ENCODE results near the gene HOXA5. TPM values are rescaled to one million over a fixed set of nuclear protein-coding genes. Genes with fewer than 3 reads are reported as not detected.

Gene HOXA5
- total and polyA plus RNA-seq, 5 donors from 2014 or later, result not detected

DNA sequence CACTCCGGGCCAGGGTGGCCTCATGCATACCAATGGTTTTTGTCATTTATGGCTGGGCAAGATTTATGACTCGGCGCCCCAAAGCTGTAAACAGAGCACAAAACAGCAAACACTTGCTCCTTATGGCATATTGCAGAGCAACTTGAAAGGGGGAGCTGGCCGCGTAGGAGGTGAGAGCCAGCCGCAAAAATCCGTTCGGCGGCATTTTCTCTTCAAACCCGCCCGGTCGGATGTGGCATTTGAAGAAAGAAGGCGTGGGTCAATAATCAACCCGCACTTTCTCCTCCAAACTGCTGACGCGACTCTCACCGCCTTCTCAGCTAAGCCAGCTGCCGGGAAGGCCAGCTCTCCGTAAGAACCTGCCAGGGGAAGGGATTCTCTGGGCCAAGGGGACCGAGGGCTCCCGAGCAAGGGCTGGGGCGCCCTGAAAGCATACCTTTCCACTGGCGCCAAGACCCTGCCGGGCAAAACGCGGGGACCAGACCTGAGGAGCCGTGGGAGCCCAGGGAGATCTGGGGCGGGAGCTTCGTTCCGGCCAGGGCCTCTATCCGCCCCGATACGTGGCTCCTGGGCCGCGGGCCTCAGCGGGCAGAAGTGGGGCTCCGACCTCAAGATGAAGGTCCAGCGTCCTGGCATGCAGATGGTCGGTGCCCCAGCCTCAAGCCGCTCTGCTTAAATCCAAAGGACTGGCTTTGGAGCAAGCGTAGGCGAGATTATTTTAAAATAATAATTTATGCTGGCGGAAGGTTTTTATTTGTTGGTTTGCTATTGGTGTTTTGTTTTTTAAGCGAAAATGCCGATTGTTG, 28.1 kb downstream of the HOXA5 start:
- Mint-ChIP-seq H3K27me3 (peaks cover 24% of the 10 kb centered on the region), H3K36me3 (no peaks in the 10 kb centered on the region), H3K9me3 (no peaks in the 10 kb centered on the region), H3K4me1 (no peaks in the 10 kb centered on the region), H3K4me3 (no peak overlapping the region), H3K27ac (no peak overlapping the region)
- Histone ChIP-seq H3K27me3 (ENCODE audit: control insufficient read depth, insufficient read depth, low read length) (no peaks in the 10 kb centered on the region), H3K4me1 (ENCODE audit: control insufficient read depth, insufficient read depth, low read length, poor library complexity, severe bottlenecking) (no peaks in the 10 kb centered on the region), H3K36me3 (ENCODE audit: control insufficient read depth, insufficient read depth, low read length) (no peaks in the 10 kb centered on the region), H3K27ac (ENCODE audit: insufficient read depth, low read length, poor library complexity, severe bottlenecking) (no peak overlapping the region), H3K4me3 (ENCODE audit: low read depth, low read length) (no peak overlapping the region), H3K9me3 (ENCODE audit: control insufficient read depth in 2 of 2, low read length in 2 of 2) (no peaks in the 10 kb centered on the region)
- DNase-seq, result no peak
- ATAC-seq (ENCODE audit: low read depth in 2 of 2), result no peak

DNA sequence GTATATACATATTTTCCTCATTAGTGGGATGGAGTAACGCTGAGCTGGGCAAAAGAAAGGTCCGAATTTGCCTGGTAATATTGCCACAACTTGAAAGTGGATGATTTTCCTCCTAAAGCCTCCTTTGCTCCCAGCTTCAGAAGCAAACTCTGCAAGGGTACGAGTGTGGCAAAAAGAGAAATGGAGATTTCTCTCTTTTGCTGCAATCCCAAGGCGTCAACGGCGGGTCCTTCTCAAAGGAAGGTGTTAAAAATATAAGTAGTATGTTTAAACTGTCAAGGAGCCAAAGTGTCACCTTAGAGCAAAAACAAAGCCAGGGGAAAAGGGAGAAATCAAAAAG, 28.6 kb downstream of the HOXA5 start:
- H3K4me3 Mint-ChIP-seq, result no peak overlapping the region
- no peaks in the 10 kb centered on the region for H3K36me3 Mint-ChIP-seq
- H3K27me3 Mint-ChIP-seq, result peaks cover 26% of the 10 kb centered on the region
- DNase-seq, result no peak
- H3K9me3 Mint-ChIP-seq, result no peaks in the 10 kb centered on the region
- no peak for ATAC-seq (ENCODE audit: low read depth in 2 of 2)
- Histone ChIP-seq H3K4me3 (ENCODE audit: low read depth, low read length) (no peak overlapping the region), H3K36me3 (ENCODE audit: control insufficient read depth, insufficient read depth, low read length) (no peaks in the 10 kb centered on the region), H3K4me1 (ENCODE audit: control insufficient read depth, insufficient read depth, low read length, poor library complexity, severe bottlenecking) (no peaks in the 10 kb centered on the region), H3K27ac (ENCODE audit: insufficient read depth, low read length, poor library complexity, severe bottlenecking) (no peak overlapping the region), H3K9me3 (ENCODE audit: control insufficient read depth in 2 of 2, low read length in 2 of 2) (no peaks in the 10 kb centered on the region), H3K27me3 (ENCODE audit: control insufficient read depth, insufficient read depth, low read length) (no peaks in the 10 kb centered on the region)
- no peaks in the 10 kb centered on the region for H3K4me1 Mint-ChIP-seq
- H3K27ac Mint-ChIP-seq, result no peak overlapping the region

GRCh38 chr7:27113991-27114769, 29.3 kb downstream of the HOXA5 start:
- Mint-ChIP-seq H3K4me1 (no peaks in the 10 kb centered on the region), H3K27me3 (peaks cover 27% of the 10 kb centered on the region), H3K4me3 (no peak overlapping the region), H3K27ac (no peak overlapping the region), H3K9me3 (no peaks in the 10 kb centered on the region), H3K36me3 (no peaks in the 10 kb centered on the region)
- Histone ChIP-seq H3K36me3 (ENCODE audit: control insufficient read depth, insufficient read depth, low read length) (no peaks in the 10 kb centered on the region), H3K4me3 (ENCODE audit: low read depth, low read length) (no peak overlapping the region), H3K4me1 (ENCODE audit: control insufficient read depth, insufficient read depth, low read length, poor library complexity, severe bottlenecking) (no peaks in the 10 kb centered on the region), H3K27me3 (ENCODE audit: control insufficient read depth, insufficient read depth, low read length) (no peaks in the 10 kb centered on the region), H3K27ac (ENCODE audit: insufficient read depth, low read length, poor library complexity, severe bottlenecking) (no peak overlapping the region), H3K9me3 (ENCODE audit: control insufficient read depth in 2 of 2, low read length in 2 of 2) (no peaks in the 10 kb centered on the region)
- no peak for DNase-seq
- no peak for ATAC-seq (ENCODE audit: low read depth in 2 of 2)

DNA sequence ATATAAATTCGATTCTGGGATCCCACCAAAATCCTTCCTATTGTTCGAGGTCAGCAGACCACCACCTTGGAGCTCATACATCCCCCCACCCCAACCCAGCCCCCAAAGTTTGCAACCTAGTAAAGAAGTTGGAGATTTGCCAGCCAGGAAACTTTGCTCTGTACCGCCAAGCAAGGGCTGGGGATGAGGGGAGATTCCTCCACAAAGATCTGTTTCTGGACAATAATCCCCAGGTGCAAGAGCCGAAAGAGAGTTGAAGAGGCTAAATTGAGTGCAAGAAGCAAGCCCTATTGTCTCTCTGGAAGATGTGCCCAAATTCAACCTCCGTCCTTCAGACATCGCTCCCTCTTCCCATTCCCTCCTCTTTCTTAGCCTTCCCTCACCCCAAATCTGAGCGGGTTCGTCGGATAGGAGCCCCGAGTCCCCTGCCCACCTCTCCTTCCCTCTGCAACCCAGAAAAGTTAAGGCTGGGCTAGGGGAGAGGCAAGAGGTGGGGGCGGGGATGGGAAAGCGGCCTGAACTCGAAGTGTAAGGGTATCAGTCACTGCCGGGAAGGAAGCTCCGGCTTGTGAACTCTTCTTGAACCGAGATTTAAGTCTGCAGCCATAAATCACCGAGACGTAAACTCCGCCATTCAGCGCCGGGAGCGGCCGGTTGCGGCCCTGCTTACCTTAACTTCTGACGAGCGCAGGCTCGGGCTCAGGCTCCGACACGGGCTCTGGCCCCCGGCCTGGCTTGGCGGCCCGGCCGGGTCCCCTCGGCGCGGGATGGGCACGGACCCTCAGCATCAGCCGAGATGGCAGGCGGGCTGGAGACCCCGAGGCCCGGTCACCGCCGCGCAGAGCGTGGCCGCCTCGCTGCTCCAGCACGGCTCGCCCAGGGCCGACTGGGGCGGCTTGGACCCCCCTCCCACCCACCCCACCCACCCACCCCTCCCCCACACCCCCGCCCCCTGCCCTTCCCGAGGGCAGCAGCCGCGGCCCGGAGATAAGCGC, 30.2 kb downstream of the HOXA5 start:
- H3K4me1 Mint-ChIP-seq, result no peaks in the 10 kb centered on the region
- no peaks in the 10 kb centered on the region for H3K9me3 ChIP-seq (ENCODE audit: control insufficient read depth in 2 of 2, low read length in 2 of 2)
- H3K36me3 ChIP-seq (ENCODE audit: control insufficient read depth, insufficient read depth, low read length), result no peaks in the 10 kb centered on the region
- H3K4me1 ChIP-seq (ENCODE audit: control insufficient read depth, insufficient read depth, low read length, poor library complexity, severe bottlenecking), result no peaks in the 10 kb centered on the region
- H3K27me3 Mint-ChIP-seq, result peaks cover 21% of the 10 kb centered on the region
- H3K27ac Mint-ChIP-seq, result no peak overlapping the region
- no peak overlapping the region for H3K4me3 Mint-ChIP-seq
- H3K36me3 Mint-ChIP-seq, result no peaks in the 10 kb centered on the region
- no peak for DNase-seq
- no peak overlapping the region for H3K27ac ChIP-seq (ENCODE audit: insufficient read depth, low read length, poor library complexity, severe bottlenecking)
- peaks cover 0 to 2% (median 0%) of the 10 kb centered on the region in 7 donors for H3K9me3 Mint-ChIP-seq
- no peak overlapping the region for H3K4me3 ChIP-seq (ENCODE audit: low read depth, low read length)
- ATAC-seq (ENCODE audit: low read depth in 2 of 2), result no peak
- no peaks in the 10 kb centered on the region for H3K27me3 ChIP-seq (ENCODE audit: control insufficient read depth, insufficient read depth, low read length)

DNA sequence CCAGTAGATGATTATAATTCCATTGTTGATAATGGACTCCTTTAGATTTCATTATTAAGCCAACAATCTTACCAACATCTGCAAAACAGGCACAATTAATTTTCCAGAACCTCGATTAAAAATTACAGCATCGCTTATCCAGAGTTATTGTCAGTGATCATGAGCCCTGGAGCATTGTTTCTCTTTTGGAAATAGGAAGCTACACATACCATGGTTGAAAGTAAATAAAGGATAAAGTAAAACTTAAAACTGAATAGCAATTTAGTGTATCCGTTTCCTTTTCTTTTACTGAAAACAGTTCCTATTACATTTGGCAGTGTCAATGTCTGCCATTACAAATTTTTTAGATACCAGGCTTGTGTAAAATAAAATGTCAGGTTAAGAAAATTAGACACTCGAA, 31.1 kb downstream of the HOXA5 start:
- Histone ChIP-seq H3K4me3 (ENCODE audit: low read depth, low read length) (no peak overlapping the region), H3K4me1 (ENCODE audit: control insufficient read depth, insufficient read depth, low read length, poor library complexity, severe bottlenecking) (no peaks in the 10 kb centered on the region), H3K9me3 (ENCODE audit: control insufficient read depth in 2 of 2, low read length in 2 of 2) (no peaks in the 10 kb centered on the region), H3K27ac (ENCODE audit: insufficient read depth, low read length, poor library complexity, severe bottlenecking) (no peak overlapping the region), H3K27me3 (ENCODE audit: control insufficient read depth, insufficient read depth, low read length) (no peaks in the 10 kb centered on the region), H3K36me3 (ENCODE audit: control insufficient read depth, insufficient read depth, low read length) (no peaks in the 10 kb centered on the region)
- peaks cover 17% of the 10 kb centered on the region for H3K27me3 Mint-ChIP-seq
- DNase-seq, result no peak
- no peaks in the 10 kb centered on the region for H3K4me1 Mint-ChIP-seq
- H3K4me3 Mint-ChIP-seq, result no peak overlapping the region
- no peaks in the 10 kb centered on the region for H3K36me3 Mint-ChIP-seq
- no peak overlapping the region for H3K27ac Mint-ChIP-seq
- H3K9me3 Mint-ChIP-seq, result peaks cover 0 to 2% (median 0%) of the 10 kb centered on the region in 7 donors
- ATAC-seq (ENCODE audit: low read depth in 2 of 2), result no peak

DNA sequence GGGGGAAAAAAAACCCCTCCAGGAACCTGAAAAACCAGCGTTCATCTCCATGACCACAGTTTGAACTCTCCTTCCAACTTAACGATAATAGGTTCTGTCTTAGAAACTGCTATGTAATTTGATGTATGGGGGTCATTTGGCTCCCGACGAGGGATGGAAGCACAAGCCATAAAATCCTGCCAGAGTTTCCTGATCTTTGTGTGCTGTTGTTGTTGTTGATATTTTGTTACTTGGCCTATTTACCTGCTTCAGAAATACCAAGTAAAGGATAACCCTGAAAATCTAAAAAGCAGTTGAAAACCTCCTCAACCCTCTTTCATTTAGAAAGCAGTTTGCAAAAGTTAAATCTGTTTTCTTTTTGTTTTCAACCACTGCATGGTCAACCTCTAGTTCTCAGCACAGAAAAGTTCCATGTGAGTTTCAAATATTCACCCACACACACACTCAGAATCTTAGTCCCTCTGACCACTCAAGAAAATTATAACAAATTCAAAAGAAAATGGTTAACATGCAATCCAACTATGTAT, 31.7 kb downstream of the HOXA5 start:
- H3K27ac ChIP-seq (ENCODE audit: insufficient read depth, low read length, poor library complexity, severe bottlenecking), result no peak overlapping the region
- Mint-ChIP-seq H3K9me3 (peaks cover 0 to 2% (median 0%) of the 10 kb centered on the region in 7 donors), H3K4me3 (no peak overlapping the region), H3K36me3 (no peaks in the 10 kb centered on the region), H3K4me1 (no peaks in the 10 kb centered on the region), H3K27me3 (peaks cover 17% of the 10 kb centered on the region), H3K27ac (no peak overlapping the region)
- no peaks in the 10 kb centered on the region for H3K4me1 ChIP-seq (ENCODE audit: control insufficient read depth, insufficient read depth, low read length, poor library complexity, severe bottlenecking)
- no peaks in the 10 kb centered on the region for H3K27me3 ChIP-seq (ENCODE audit: control insufficient read depth, insufficient read depth, low read length)
- no peaks in the 10 kb centered on the region for H3K36me3 ChIP-seq (ENCODE audit: control insufficient read depth, insufficient read depth, low read length)
- ATAC-seq (ENCODE audit: low read depth in 2 of 2) (no peak), DNase-seq (no peak)
- no peaks in the 10 kb centered on the region for H3K9me3 ChIP-seq (ENCODE audit: control insufficient read depth in 2 of 2, low read length in 2 of 2)
- no peak overlapping the region for H3K4me3 ChIP-seq (ENCODE audit: low read depth, low read length)

GRCh38 chr7:27111042-27111750, 32.3 kb downstream of the HOXA5 start:
- H3K9me3 ChIP-seq (ENCODE audit: control insufficient read depth in 2 of 2, low read length in 2 of 2), result no peaks in the 10 kb centered on the region
- H3K36me3 ChIP-seq (ENCODE audit: control insufficient read depth, insufficient read depth, low read length), result no peaks in the 10 kb centered on the region
- no peak overlapping the region for H3K27ac ChIP-seq (ENCODE audit: insufficient read depth, low read length, poor library complexity, severe bottlenecking)
- H3K4me1 ChIP-seq (ENCODE audit: control insufficient read depth, insufficient read depth, low read length, poor library complexity, severe bottlenecking), result no peaks in the 10 kb centered on the region
- ATAC-seq (ENCODE audit: low read depth in 2 of 2) (no peak), DNase-seq (no peak)
- H3K4me1 Mint-ChIP-seq, result no peaks in the 10 kb centered on the region
- H3K9me3 Mint-ChIP-seq, result peaks cover 0 to 2% (median 0%) of the 10 kb centered on the region in 7 donors
- no peak overlapping the region for H3K27ac Mint-ChIP-seq
- no peak overlapping the region for H3K4me3 Mint-ChIP-seq
- peaks cover 13% of the 10 kb centered on the region for H3K27me3 Mint-ChIP-seq
- no peaks in the 10 kb centered on the region for H3K27me3 ChIP-seq (ENCODE audit: control insufficient read depth, insufficient read depth, low read length)
- no peak overlapping the region for H3K4me3 ChIP-seq (ENCODE audit: low read depth, low read length)
- no peaks in the 10 kb centered on the region for H3K36me3 Mint-ChIP-seq
